DND-41 (cell line): Measurements from ENCODE around the gene IFT122.

Source experiments
- ATAC-seq: fragments of 200-7000 bp; cut with Tn5 transposase; 3 replicates; pipeline ENCODE4 v1.9.1; 2021; ENCODE audit warnings: low read depth; ENCODE audit not compliant: insufficient read depth
- DNase-seq: peaks from one replicate; pipeline ENCODE4 v3.0.0-alpha.2; 2020
- H2AFZ ChIP-seq: 2 replicates; pipeline ENCODE4 v1.6.0; 2012; ENCODE audit warnings: low read depth, low read length
- H3K27ac ChIP-seq: 2 replicates; pipeline ENCODE4 v1.5.1; 2012; ENCODE audit warnings: low read length, inconsistent platforms
- H3K27me3 ChIP-seq: fragments of 200-600 bp; sonication (generic); 2 replicates; pipeline ENCODE4 v1.6.0; 2012; ENCODE audit warnings: low read length, mild to moderate bottlenecking, inconsistent platforms; ENCODE audit not compliant: insufficient read depth, poor library complexity
- H3K36me3 ChIP-seq: 2 replicates; pipeline ENCODE4 v1.5.1; 2012; ENCODE audit warnings: low read length, inconsistent platforms; ENCODE audit not compliant: insufficient read depth
- H3K4me1 ChIP-seq: 2 replicates; pipeline ENCODE4 v1.5.1; 2012; ENCODE audit warnings: mild to moderate bottlenecking, low read length; ENCODE audit not compliant: insufficient read depth
- H3K4me2 ChIP-seq: 2 replicates; pipeline ENCODE4 v1.6.0; 2012; ENCODE audit warnings: mild to moderate bottlenecking, moderate library complexity, low read length, inconsistent platforms; ENCODE audit not compliant: insufficient read depth
- H3K4me3 ChIP-seq, 2 experiments: fragments of 200-600 bp in 1 of 2; shearing (Covaris generic) in 1 of 2; 2 replicates each; pipeline ENCODE4 v1.5.1; 2012 to 2016; ENCODE audit warnings: inconsistent platforms in 2 of 2, low read length in 2 of 2, mild to moderate bottlenecking in 2 of 2, low read depth in 1 of 2, moderate library complexity in 1 of 2
- H3K79me2 ChIP-seq: 2 replicates; pipeline ENCODE4 v1.6.0; 2012; ENCODE audit warnings: low read length, inconsistent platforms; ENCODE audit not compliant: insufficient read depth
- H3K9ac ChIP-seq: 2 replicates; pipeline ENCODE4 v1.6.0; 2012; ENCODE audit warnings: low read depth, mild to moderate bottlenecking, inconsistent platforms, low read length, moderate library complexity
- H3K9me3 ChIP-seq: 2 replicates; pipeline ENCODE4 v1.5.1; 2012; ENCODE audit warnings: low read length, moderate library complexity, mild to moderate bottlenecking, inconsistent platforms; ENCODE audit not compliant: insufficient read depth, severe bottlenecking
- H4K20me1 ChIP-seq: 2 replicates; pipeline ENCODE4 v1.6.0; 2012; ENCODE audit warnings: low read length; ENCODE audit not compliant: insufficient read depth
- EZH2 ChIP-seq: IDR thresholded peaks from 3 replicates; pipeline ENCODE4 v1.6.1; 2012; ENCODE audit warnings: borderline replicate concordance, low read depth, mild to moderate bottlenecking, moderate library complexity, low read length, inconsistent platforms; ENCODE audit not compliant: severe bottlenecking
- TF ChIP-seq, protein P1 (sequence below): IDR thresholded peaks from 2 replicates; pipeline ENCODE4 v1.5.1; 2012; ENCODE audit warnings: borderline replicate concordance, low read length, moderate library complexity, mild to moderate bottlenecking; ENCODE audit not compliant: poor library complexity, severe bottlenecking; ENCODE audit errors: extremely low read depth

IFT122 gene

GRCh38 chr3:129567939-129568338 is 127.9 kb downstream of the IFT122 start:
- DNase-seq = no peak
- Histone ChIP-seq H4K20me1 (peaks cover 40% of the 10 kb centered on the region), H3K27ac (no peak overlapping the region), H2AFZ (no peak overlapping the region), H3K9me3 (no peaks in the 10 kb centered on the region), H3K36me3 (peaks cover 99% of the 10 kb centered on the region), H3K79me2 (no peaks in the 10 kb centered on the region), H3K4me3 (no peak overlapping the region), H3K9ac (no peak overlapping the region), H3K4me2 (no peak overlapping the region), H3K4me1 (no peaks in the 10 kb centered on the region), H3K27me3 (no peaks in the 10 kb centered on the region)
- TF ChIP-seq, protein P1, sequence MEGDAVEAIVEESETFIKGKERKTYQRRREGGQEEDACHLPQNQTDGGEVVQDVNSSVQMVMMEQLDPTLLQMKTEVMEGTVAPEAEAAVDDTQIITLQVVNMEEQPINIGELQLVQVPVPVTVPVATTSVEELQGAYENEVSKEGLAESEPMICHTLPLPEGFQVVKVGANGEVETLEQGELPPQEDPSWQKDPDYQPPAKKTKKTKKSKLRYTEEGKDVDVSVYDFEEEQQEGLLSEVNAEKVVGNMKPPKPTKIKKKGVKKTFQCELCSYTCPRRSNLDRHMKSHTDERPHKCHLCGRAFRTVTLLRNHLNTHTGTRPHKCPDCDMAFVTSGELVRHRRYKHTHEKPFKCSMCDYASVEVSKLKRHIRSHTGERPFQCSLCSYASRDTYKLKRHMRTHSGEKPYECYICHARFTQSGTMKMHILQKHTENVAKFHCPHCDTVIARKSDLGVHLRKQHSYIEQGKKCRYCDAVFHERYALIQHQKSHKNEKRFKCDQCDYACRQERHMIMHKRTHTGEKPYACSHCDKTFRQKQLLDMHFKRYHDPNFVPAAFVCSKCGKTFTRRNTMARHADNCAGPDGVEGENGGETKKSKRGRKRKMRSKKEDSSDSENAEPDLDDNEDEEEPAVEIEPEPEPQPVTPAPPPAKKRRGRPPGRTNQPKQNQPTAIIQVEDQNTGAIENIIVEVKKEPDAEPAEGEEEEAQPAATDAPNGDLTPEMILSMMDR = no peak
- TF ChIP-seq EZH2 = no peak
- no peak for ATAC-seq

DNA sequence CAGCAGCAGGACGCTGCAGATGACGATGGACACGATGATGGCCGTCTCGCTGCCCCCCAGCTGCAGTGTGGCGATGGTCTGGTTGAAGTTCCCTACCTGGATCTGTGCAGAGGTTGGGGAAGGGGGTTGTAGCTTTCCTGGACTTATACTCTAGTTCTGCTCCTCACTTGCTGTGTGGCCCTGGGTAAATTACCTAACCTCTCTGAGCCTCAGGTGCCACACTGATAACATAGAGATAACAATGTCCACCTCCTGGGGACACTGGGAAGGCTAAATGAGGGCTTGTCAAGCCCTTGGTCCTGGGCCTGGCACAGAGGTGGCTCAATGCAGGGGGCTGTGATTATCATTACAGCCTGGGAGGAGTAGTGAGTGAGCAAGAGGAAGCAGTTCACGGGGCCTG is 129.8 kb downstream of the IFT122 start:
- H4K20me1 ChIP-seq = peaks cover 45% of the 10 kb centered on the region
- no peak for DNase-seq

More for the DNA sequence above, 129.8 kb downstream of the IFT122 start:
- H3K4me3 ChIP-seq = no peak overlapping the region
- H3K9me3 ChIP-seq = no peaks in the 10 kb centered on the region
- H3K9ac ChIP-seq = no peak overlapping the region
- H3K4me2 ChIP-seq = no peak overlapping the region
- no peaks in the 10 kb centered on the region for H3K4me1 ChIP-seq
- TF ChIP-seq EZH2 = no peak
- TF ChIP-seq, protein P1 = no peak
- H3K79me2 ChIP-seq = no peaks in the 10 kb centered on the region
- no peak for ATAC-seq
- peaks cover 99% of the 10 kb centered on the region for H3K36me3 ChIP-seq
- H3K27me3 ChIP-seq = no peaks in the 10 kb centered on the region
- H3K27ac ChIP-seq = no peak overlapping the region
- H2AFZ ChIP-seq = no peak overlapping the region
